ENCODE data around the gene MADCAM1. TPM values are rescaled to one million over a fixed set of nuclear protein-coding genes. Genes with fewer than 3 reads are reported as not detected.

Gene MADCAM1
- total and polyA plus RNA-seq, 9 donors, result 0.11 to 0.90 (median 0.42) TPM; not detected in 2

DNA sequence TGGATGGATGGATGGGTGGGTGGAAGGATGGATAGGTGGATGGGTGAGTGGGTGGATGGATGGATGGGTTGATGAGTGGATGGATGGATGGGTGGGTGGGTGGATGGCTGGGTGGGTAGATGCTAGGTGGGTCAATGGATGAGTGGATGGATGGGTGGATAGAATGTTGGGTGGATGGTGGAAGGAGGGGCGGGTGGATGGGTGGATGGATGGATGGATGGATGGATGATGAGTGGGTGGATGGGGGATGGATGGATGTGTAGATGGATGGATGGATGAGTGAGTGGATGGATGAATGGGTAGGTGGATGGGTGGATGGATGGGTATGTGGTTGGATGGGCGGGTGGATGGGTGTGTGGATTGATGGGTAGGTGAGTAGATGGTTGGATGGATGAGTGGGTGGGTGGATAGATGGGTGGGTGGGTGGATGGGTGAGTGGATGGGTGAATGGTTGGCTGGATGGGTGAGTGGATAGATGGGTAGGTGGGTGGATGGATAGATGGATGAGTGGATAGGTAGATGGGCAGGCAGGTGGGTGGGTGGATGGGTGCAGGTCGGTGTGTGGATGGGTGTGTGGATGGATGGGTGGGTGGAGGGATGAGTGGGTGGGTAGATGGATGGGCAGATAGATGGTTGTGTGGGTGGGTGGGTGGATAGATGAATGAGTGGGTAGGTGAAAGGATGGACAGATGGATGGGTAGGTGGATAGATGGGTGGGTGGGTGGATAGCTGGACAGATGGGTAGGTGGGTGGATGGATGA lies 31.1 kb upstream of the MADCAM1 start:
- intact Hi-C loops (cut with DNase I), result no loop called here
- DNase-seq, result no peak
- no peaks in the 10 kb centered on the region for H3K4me1 ChIP-seq (ENCODE audit: insufficient read depth)
- H3K9me3 ChIP-seq, result no peaks in the 10 kb centered on the region
- H3K36me3 ChIP-seq, result no peaks in the 10 kb centered on the region
- no peaks in the 10 kb centered on the region for H3K27me3 ChIP-seq
- TF ChIP-seq CTCF (IDR thresholded peaks at IDR 0.05) (no peak), POLR2A (IDR thresholded peaks at IDR 0.05) (no peak), EP300 (IDR thresholded peaks at IDR 0.05) (no peak)
- WGBS, 3 donors, result 93 to 97% (median 94%) methylated on average over 3 of the region's 3 CpGs
- H3K27ac ChIP-seq, result no peak overlapping the region
- no peak overlapping the region for H3K4me3 ChIP-seq

DNA sequence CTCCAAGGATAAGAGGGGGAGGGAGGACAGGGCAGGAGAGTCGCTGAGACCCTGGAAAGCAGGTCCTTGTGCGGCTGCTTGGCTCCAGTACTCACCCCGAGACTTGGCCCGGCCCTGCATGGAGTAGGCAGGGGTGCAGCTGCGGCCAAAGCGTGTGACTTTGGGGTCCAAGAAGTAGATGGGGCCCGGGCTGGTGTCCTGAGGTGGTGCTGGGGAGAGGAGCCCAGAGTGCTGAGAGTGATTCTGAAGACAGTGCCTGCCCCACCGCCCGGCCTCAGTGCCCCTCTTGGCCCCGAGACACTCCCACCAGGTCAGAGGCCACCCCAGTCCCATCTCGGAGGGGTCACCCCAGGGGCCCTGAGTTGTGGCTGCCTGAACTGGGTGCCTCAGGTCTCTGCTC lies 28.7 kb upstream of the MADCAM1 start:
- no peaks in the 10 kb centered on the region for H3K36me3 ChIP-seq
- no peak overlapping the region for H3K4me3 ChIP-seq
- no peak for DNase-seq
- no peaks in the 10 kb centered on the region for H3K4me1 ChIP-seq (ENCODE audit: insufficient read depth)
- no peaks in the 10 kb centered on the region for H3K9me3 ChIP-seq
- 59 to 70% (median 65%) methylated on average over 11 of the region's 11 CpGs for WGBS, 3 donors
- H3K27me3 ChIP-seq, result no peaks in the 10 kb centered on the region
- no peak overlapping the region for H3K27ac ChIP-seq
- intact Hi-C loops (cut with DNase I), result no loop called here
- TF ChIP-seq POLR2A (IDR thresholded peaks at IDR 0.05) (no peak), CTCF (IDR thresholded peaks at IDR 0.05) (no peak), EP300 (IDR thresholded peaks at IDR 0.05) (no peak)

DNA sequence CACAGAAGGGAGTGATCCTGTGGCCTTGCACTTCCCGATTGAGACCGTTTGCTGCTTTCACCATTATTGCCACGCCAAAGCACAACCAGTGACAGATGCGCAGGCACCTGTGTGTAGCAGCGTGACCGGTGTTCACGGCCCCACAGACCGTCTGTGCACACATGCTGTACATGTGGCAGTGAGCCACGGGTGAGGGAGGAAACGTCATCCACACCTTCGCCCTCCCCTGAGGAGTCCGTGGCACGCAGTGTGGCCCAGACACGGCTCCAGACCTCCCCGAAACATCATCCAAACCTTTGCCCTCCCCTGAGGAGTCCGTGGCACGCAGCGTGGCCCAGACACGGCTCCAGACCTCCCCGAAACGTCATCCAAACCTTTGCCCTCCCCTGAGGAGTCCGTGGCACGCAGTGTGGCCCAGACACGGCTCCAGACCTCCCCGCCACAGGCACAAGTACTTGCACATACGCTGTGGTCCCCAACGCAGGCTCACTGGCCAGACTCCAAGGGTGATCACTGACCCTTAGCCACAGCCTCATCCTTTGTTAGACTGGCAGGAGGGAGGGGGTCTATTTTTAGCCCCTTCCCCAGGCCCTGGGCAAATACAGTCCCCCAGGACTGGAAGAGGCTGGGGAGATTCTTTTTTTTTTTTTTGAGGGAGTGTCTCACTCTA lies 27.6 kb upstream of the MADCAM1 start:
- H3K4me3 ChIP-seq, result no peak overlapping the region
- no peaks in the 10 kb centered on the region for H3K36me3 ChIP-seq
- TF ChIP-seq CTCF (IDR thresholded peaks at IDR 0.05) (no peak), POLR2A (IDR thresholded peaks at IDR 0.05) (no peak), EP300 (IDR thresholded peaks at IDR 0.05) (no peak)
- WGBS, 3 donors, result 37 to 66% (median 38%) methylated on average over 18 to 27 of the region's 27 CpGs
- H3K27ac ChIP-seq, result no peak overlapping the region
- H3K9me3 ChIP-seq, result no peaks in the 10 kb centered on the region
- intact Hi-C loops (cut with DNase I), result no loop called here
- H3K4me1 ChIP-seq (ENCODE audit: insufficient read depth), result no peaks in the 10 kb centered on the region
- no peaks in the 10 kb centered on the region for H3K27me3 ChIP-seq
- DNase-seq, result no peak

DNA sequence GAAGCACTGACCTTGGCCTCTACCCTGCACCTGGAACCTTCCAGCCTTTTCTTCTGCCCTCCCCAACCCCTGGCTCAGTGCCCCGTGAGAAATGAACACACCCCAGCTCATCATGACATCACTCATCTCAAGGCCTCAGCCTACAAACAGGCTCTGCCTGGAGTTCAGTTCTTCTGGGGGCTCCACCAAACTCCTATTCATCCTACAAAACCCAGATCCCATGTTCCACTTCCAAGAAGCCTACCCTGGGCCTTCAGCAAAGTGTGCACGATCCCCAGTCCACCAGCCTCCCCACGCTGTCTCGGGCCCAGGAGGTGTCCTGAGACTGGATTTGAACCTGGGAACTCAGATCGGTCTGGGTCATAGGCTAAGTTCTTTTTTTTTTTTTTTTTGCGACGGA lies 26.5 kb upstream of the MADCAM1 start:
- no peak for DNase-seq
- Histone ChIP-seq H3K4me3 (no peak overlapping the region), H3K9me3 (no peaks in the 10 kb centered on the region), H3K27me3 (no peaks in the 10 kb centered on the region), H3K27ac (no peak overlapping the region), H3K36me3 (no peaks in the 10 kb centered on the region), H3K4me1 (ENCODE audit: insufficient read depth) (no peaks in the 10 kb centered on the region)
- TF ChIP-seq POLR2A (IDR thresholded peaks at IDR 0.05) (no peak), CTCF (IDR thresholded peaks at IDR 0.05) (no peak), EP300 (IDR thresholded peaks at IDR 0.05) (no peak)
- WGBS, 3 donors, result 68 to 79% (median 70%) methylated on average over 7 of the region's 7 CpGs
- intact Hi-C loops (cut with DNase I), result no loop called here

Measured in ovary (tissue), 9 donors.